H1 (cell line): ENCODE data around the gene YEATS4. TPM values are rescaled to one million over a fixed set of nuclear protein-coding genes. Genes with fewer than 3 reads are reported as not detected.

Experiments used
- CTCF ChIA-PET: fragments of 300-600 bp; sonication (Branson Sonifier 250); formaldehyde crosslinking; loops from one replicate; lab custom pipeline; 2021; ENCODE audit not compliant: partially characterized antibody; lab: Charles Lee
- POLR2A ChIA-PET: fragments of 300-600 bp; sonication (Branson Sonifier 250); formaldehyde crosslinking; loops from one replicate; lab custom pipeline; 2021; ENCODE audit warnings: inconsistent platforms; ENCODE audit not compliant: partially characterized antibody; lab: Charles Lee
- DNase-seq, 2 experiments: peaks; one replicate each; pipeline versions ENCODE4 v3.0.0 to v3.0.0-alpha.2; 2010 to 2022; ENCODE audit warnings: low spot score in 2 of 2, low read depth in 1 of 2, mixed read lengths in 1 of 2
- FAIRE-seq: peaks from 2 replicates; lab custom pipeline; 2011; peaks lifted over from hg19 to GRCh38; lab: Jason Lieb, UNC
- H2AFZ ChIP-seq: 2 replicates; pipeline ENCODE4 v1.8.1; 2012; ENCODE audit warnings: low read length, inconsistent platforms
- H2AK5ac ChIP-seq: 2 replicates; pipeline ENCODE4 v1.6.1; 2013; ENCODE audit warnings: low read depth, low read length
- H2BK120ac ChIP-seq: replicated peaks from 2 replicates; pipeline ENCODE3; 2013; ENCODE audit warnings: low read depth, low read length, inconsistent platforms
- H2BK12ac ChIP-seq: 2 replicates; pipeline ENCODE4 v1.6.1; 2013; ENCODE audit warnings: low read depth, low read length
- H2BK15ac ChIP-seq: 2 replicates; pipeline ENCODE4 v1.6.1; 2013; ENCODE audit warnings: low read length
- H2BK20ac ChIP-seq: 2 replicates; pipeline ENCODE4 v1.6.1; 2013; ENCODE audit warnings: low read length
- H2BK5ac ChIP-seq: 2 replicates; pipeline ENCODE4 v1.6.1; 2013; ENCODE audit warnings: low read depth, low read length
- H3K14ac ChIP-seq: 2 replicates; pipeline ENCODE4 v1.6.1; 2013; ENCODE audit warnings: inconsistent platforms; ENCODE audit not compliant: insufficient read length
- H3K18ac ChIP-seq: 2 replicates; pipeline ENCODE4 v1.6.1; 2013; ENCODE audit warnings: low read length; ENCODE audit errors: extremely low read depth
- H3K23ac ChIP-seq: 2 replicates; pipeline ENCODE4 v1.6.1; 2013; ENCODE audit warnings: inconsistent platforms; ENCODE audit not compliant: insufficient read length
- H3K23me2 ChIP-seq: 2 replicates; pipeline ENCODE4 v1.6.1; 2013; ENCODE audit warnings: low read depth, low read length
- H3K27ac ChIP-seq: 2 replicates; pipeline ENCODE4 v1.6.1; 2011; ENCODE audit warnings: low read depth, low read length, inconsistent platforms
- H3K27me3 ChIP-seq, 4 experiments: replicated peaks in 1 of 4; 1 replicate in 1 of 4; 2 replicates in 3 of 4; pipeline versions ENCODE4 v1.6.1 to v1.8.1; 2011 to 2013; ENCODE audit warnings: low read length in 3 of 4, mild to moderate bottlenecking in 3 of 4, inconsistent platforms in 2 of 4, mixed read lengths in 2 of 4, moderate library complexity in 1 of 4; ENCODE audit not compliant: control insufficient read depth in 3 of 4, insufficient read depth in 3 of 4; ENCODE audit errors: extremely low read depth in 1 of 4
- H3K36me3 ChIP-seq, 4 experiments: 2 replicates each; pipeline versions ENCODE4 v1.6.1 to v1.8.1; 2011 to 2013; ENCODE audit warnings: mild to moderate bottlenecking in 4 of 4, low read length in 3 of 4, moderate library complexity in 2 of 4, control low read depth in 1 of 4, inconsistent platforms in 1 of 4; ENCODE audit not compliant: insufficient read depth in 4 of 4, control insufficient read depth in 2 of 4
- H3K4ac ChIP-seq: replicated peaks from 2 replicates; pipeline ENCODE3; 2013; ENCODE audit warnings: low read length, low read depth, mixed read lengths, inconsistent platforms; ENCODE audit not compliant: insufficient read length
- H3K4me1 ChIP-seq, 4 experiments: replicated peaks in 1 of 4; 1 replicate in 1 of 4; 2 replicates in 3 of 4; pipeline versions ENCODE4 v1.6.1 to v1.8.1; 2011 to 2013; ENCODE audit warnings: low read length in 3 of 4, inconsistent platforms in 2 of 4, mixed read lengths in 1 of 4; ENCODE audit not compliant: insufficient read depth in 4 of 4, control insufficient read depth in 3 of 4
- H3K4me2 ChIP-seq, 2 experiments: 2 replicates each; pipeline versions ENCODE4 v1.6.1 to v1.8.1; 2011 to 2013; ENCODE audit warnings: low read depth in 2 of 2, low read length in 2 of 2, control low read depth in 1 of 2, inconsistent platforms in 1 of 2, mild to moderate bottlenecking in 1 of 2; ENCODE audit not compliant: insufficient read depth in 1 of 2
- H3K4me3 ChIP-seq, 4 experiments: fragments of 200-600, 300-600 bp in 1 of 4; sonication (generic), shearing (Covaris generic), sonication (Bioruptor Twin) in 1 of 4; 2 replicates each; pipeline versions ENCODE4 v1.5.1 to v1.8.1; 2011 to 2016; ENCODE audit warnings: low read length in 4 of 4, low read depth in 3 of 4, control low read depth in 2 of 4, inconsistent platforms in 2 of 4, mild to moderate bottlenecking in 2 of 4, mixed read lengths in 1 of 4, moderate library complexity in 1 of 4; ENCODE audit not compliant: insufficient read depth in 2 of 4; ENCODE audit errors: extremely low read depth in 1 of 4
- H3K56ac ChIP-seq: replicated peaks from 2 replicates; pipeline ENCODE3; 2013; ENCODE audit warnings: low read depth, mild to moderate bottlenecking, mixed read lengths, low read length, inconsistent platforms; ENCODE audit not compliant: insufficient read length
- H3K79me1 ChIP-seq: 2 replicates; pipeline ENCODE4 v1.6.1; 2013; ENCODE audit warnings: low read depth, low read length, control low read depth
- H3K79me2 ChIP-seq, 2 experiments: 2 replicates each; pipeline versions ENCODE4 v1.6.1 to v1.8.1; 2012 to 2013; ENCODE audit warnings: low read length in 2 of 2, mild to moderate bottlenecking in 2 of 2, inconsistent platforms in 1 of 2; ENCODE audit not compliant: insufficient read depth in 2 of 2, control insufficient read depth in 1 of 2
- H3K9ac ChIP-seq, 4 experiments: replicated peaks in 1 of 4; 1 replicate in 1 of 4; 2 replicates in 3 of 4; pipeline versions ENCODE4 v1.6.1 to v1.8.1; 2011 to 2013; ENCODE audit warnings: low read depth in 3 of 4, low read length in 3 of 4, control low read depth in 2 of 4, mild to moderate bottlenecking in 2 of 4, moderate library complexity in 2 of 4, inconsistent platforms in 1 of 4; ENCODE audit errors: extremely low read depth in 1 of 4
- H3K9me3 ChIP-seq, 2 experiments: 2 replicates each; pipeline versions ENCODE4 v1.6.1 to v1.8.1; 2012 to 2013; ENCODE audit warnings: mild to moderate bottlenecking in 2 of 2, moderate library complexity in 2 of 2, control low read depth in 1 of 2, inconsistent platforms in 1 of 2, low read depth in 1 of 2, low read length in 1 of 2, mixed read lengths in 1 of 2; ENCODE audit not compliant: insufficient read depth in 2 of 2
- H4K20me1 ChIP-seq, 2 experiments: replicated peaks in 1 of 2; 2 replicates each; pipeline versions ENCODE3 to v1.8.1; 2011 to 2013; ENCODE audit warnings: inconsistent platforms in 2 of 2, low read length in 2 of 2, mild to moderate bottlenecking in 1 of 2; ENCODE audit not compliant: insufficient read depth in 2 of 2, control insufficient read depth in 1 of 2
- H4K5ac ChIP-seq: 2 replicates; pipeline ENCODE4 v1.6.1; 2013; ENCODE audit warnings: low read length, low read depth, mixed read lengths, inconsistent platforms; ENCODE audit not compliant: insufficient read length
- H4K8ac ChIP-seq: 2 replicates; pipeline ENCODE4 v1.8.0; 2013; ENCODE audit warnings: mild to moderate bottlenecking, moderate library complexity, low read length, inconsistent platforms; ENCODE audit not compliant: insufficient read depth; ENCODE audit errors: extremely low read depth
- H4K91ac ChIP-seq: replicated peaks from 2 replicates; pipeline ENCODE3; 2013; ENCODE audit warnings: low read length, mixed read lengths, inconsistent platforms; ENCODE audit not compliant: insufficient read length
- CEBPB ChIP-seq: IDR thresholded peaks from 2 replicates; pipeline ENCODE4 v1.6.1; 2012; ENCODE audit warnings: low read depth, low read length
- EGR1 ChIP-seq: IDR thresholded peaks from 2 replicates; pipeline ENCODE4 v1.6.1; 2011; ENCODE audit warnings: low read depth, low read length, borderline replicate concordance
- TCF12 ChIP-seq: IDR thresholded peaks from 2 replicates; pipeline ENCODE4 v1.6.1; 2011; ENCODE audit warnings: low read depth, mild to moderate bottlenecking, low read length
- WGBS, 2 experiments: shearing (Covaris generic) in 1 of 2; methylation state at CpG; one replicate each; pipeline versions ENCODE4 v1.1.6 to v1.1.7; 2013 to 2015; ENCODE audit warnings: low lambda C conversion rate in 2 of 2, mixed read lengths in 2 of 2, inconsistent platforms in 1 of 2, low coverage in 1 of 2, missing lambda C conversion rate in 1 of 2; ENCODE audit not compliant: insufficient replicate concordance in 2 of 2, insufficient coverage in 1 of 2, insufficient read length in 1 of 2; ENCODE audit errors: extremely low coverage in 1 of 2, missing lambda C conversion rate in 1 of 2; 5-methylcytosine and 5-hydroxymethylcytosine counted together
- polyA plus RNA-seq, 7 experiments: library from polyadenylated mRNA; depleted of rRNA in 3 of 7; stranded (reverse) in 5 of 7; unstranded in 2 of 7; fragments of >200 nt in 5 of 7; fragments of 200-250 nt in 2 of 7; gene quantifications; 1 replicate in 5 of 7; 2 replicates in 1 of 7; 4 replicates in 1 of 7; pipeline versions ENCODE4 v1.2.1 to v1.2.3, GENCODE V29; 2011 to 2013; ENCODE audit warnings: missing spikeins in 2 of 7, mixed read lengths in 2 of 7
- total RNA-seq: library from RNA; stranded (reverse); fragmentation: NEBNext Ultra II Directional; extraction: Animal tissue kit (Norgen Biotek cat#: 25700); gene quantifications from 2 replicates; pipeline ENCODE4 v1.2.1, GENCODE V29; 2021

The YEATS4 gene
- total and polyA plus RNA-seq, 2 of the 8 experiments (the other 6 are each of a cell fraction or from before 2014, with no cell fraction given): 25.7 to 32.5 TPM

GRCh38 chr12:69321351-69321750 is 38.2 kb upstream of the YEATS4 start:
- H4K91ac ChIP-seq: no peak overlapping the region
- no peak overlapping the region for H3K4ac ChIP-seq
- no peak overlapping the region for H3K18ac ChIP-seq
- FAIRE-seq: no peak
- no peaks in the 10 kb centered on the region for H3K79me1 ChIP-seq
- no peaks in the 10 kb centered on the region for H3K23me2 ChIP-seq
- H3K9me3 ChIP-seq: peaks cover 6 to 8% of the 10 kb centered on the region in 2 experiments; a peak in 2 of 4 replicates
- H3K23ac ChIP-seq: no peak overlapping the region
- H3K14ac ChIP-seq: no peak overlapping the region
- ChIA-PET POLR2A (no interaction called here), CTCF (interaction anchor here (1.0 to 2.7 kb wide), 3 partner anchors 10 to 68 kb away, joined by 3 to 11 read pairs (median 3); no protein-coding TSS in a partner anchor)
- no peak overlapping the region for H4K8ac ChIP-seq
- H3K4me1 ChIP-seq: peaks cover 0 to 4% (median 0%) of the 10 kb centered on the region in 4 experiments; a peak in 2 of 7 replicates
- H3K79me2 ChIP-seq: no peaks in the 10 kb centered on the region
- H4K5ac ChIP-seq: no peak overlapping the region
- H3K27me3 ChIP-seq: no peaks in the 10 kb centered on the region
- no peak for DNase-seq
- H2BK5ac ChIP-seq: no peak overlapping the region
- no peak overlapping the region for H3K4me3 ChIP-seq
- 94% methylated on average over 1 of the region's 1 CpG; no CpG with 5 or more reads in 1 of the 2 experiments for WGBS, 2 experiments
- H3K36me3 ChIP-seq: no peaks in the 10 kb centered on the region
- H3K27ac ChIP-seq: no peak overlapping the region
- H2BK15ac ChIP-seq: no peak overlapping the region
- H4K20me1 ChIP-seq: no peaks in the 10 kb centered on the region
- no peak overlapping the region for H2AFZ ChIP-seq
- H2BK120ac ChIP-seq: no peak overlapping the region
- no peak overlapping the region for H3K4me2 ChIP-seq
- TF ChIP-seq EGR1: no peak
- TF ChIP-seq TCF12: no peak
- TF ChIP-seq CEBPB: no peak
- H2BK12ac ChIP-seq: no peak overlapping the region
- no peak overlapping the region for H3K9ac ChIP-seq
- no peak overlapping the region for H2BK20ac ChIP-seq
- no peak overlapping the region for H3K56ac ChIP-seq
- no peak overlapping the region for H2AK5ac ChIP-seq
